ENCODE results near the gene GAS2L1. TPM values are rescaled to one million over a fixed set of nuclear protein-coding genes. Genes with fewer than 3 reads are reported as not detected.
A peak's percentile ranks its signal among the peaks of the same experiment; 100 is the strongest.

Gene GAS2L1
- polyA plus RNA-seq, 1 donor (not counting 4 experiments of a cell fraction or from before 2014, with no cell fraction given) = 11.3 TPM

- dilution Hi-C loops (cut with MboI; ENCODE audit: extremely low pct_ligation_motif_present, low sequenced_read_pairs) = no loop called here
- Histone ChIP-seq H4K20me1 (ENCODE audit: control insufficient read depth, extremely low read depth, insufficient read depth, low read length) (peaks cover 7% of the 10 kb centered on the region), H3K9ac (ENCODE audit: control insufficient read depth, extremely low read depth, insufficient read depth, low read length) (no peak overlapping the region), H3K4me2 (ENCODE audit: control insufficient read depth, extremely low read depth, insufficient read depth, low read depth, low read length) (no peak overlapping the region), H3K9me3 (ENCODE audit: control insufficient read depth, low read depth, low read length) (no peaks in the 10 kb centered on the region), H3K4me1 (ENCODE audit: control insufficient read depth, extremely low read depth, insufficient read depth, low read length) (peaks cover 38% of the 10 kb centered on the region), H3K9me1 (ENCODE audit: control insufficient read depth, extremely low read depth, insufficient read depth, low read length) (no peaks in the 10 kb centered on the region), H3K27me3 (ENCODE audit: control insufficient read depth, extremely low read depth, insufficient read depth, low read length) (peaks cover 42% of the 10 kb centered on the region), H3K79me2 (ENCODE audit: control insufficient read depth, insufficient read depth, low read length) (peaks cover 15% of the 10 kb centered on the region), H3K36me3 (ENCODE audit: control insufficient read depth in 2 of 2, extremely low read depth in 1 of 2, insufficient read depth in 2 of 2, low read length in 2 of 2) (peaks cover 5 to 20% of the 10 kb centered on the region in 2 experiments), H3K27ac (ENCODE audit: control insufficient read depth, insufficient read depth, low read length) (no peak overlapping the region), H2AFZ (ENCODE audit: control insufficient read depth, low read length) (no peak overlapping the region), H3K4me3 (ENCODE audit: control insufficient read depth in 2 of 3, extremely low read depth in 1 of 3, insufficient read depth in 2 of 3, low read depth in 1 of 3, low read length in 3 of 3) (no peak overlapping the region)
- FAIRE-seq (no peak), DNase-seq (ENCODE audit: low read depth, low spot score) (no peak)
- no peak for TF ChIP-seq EZH2 (IDR thresholded peaks at IDR 0.05; ENCODE audit: low read length)
- TF ChIP-seq, protein P1, sequence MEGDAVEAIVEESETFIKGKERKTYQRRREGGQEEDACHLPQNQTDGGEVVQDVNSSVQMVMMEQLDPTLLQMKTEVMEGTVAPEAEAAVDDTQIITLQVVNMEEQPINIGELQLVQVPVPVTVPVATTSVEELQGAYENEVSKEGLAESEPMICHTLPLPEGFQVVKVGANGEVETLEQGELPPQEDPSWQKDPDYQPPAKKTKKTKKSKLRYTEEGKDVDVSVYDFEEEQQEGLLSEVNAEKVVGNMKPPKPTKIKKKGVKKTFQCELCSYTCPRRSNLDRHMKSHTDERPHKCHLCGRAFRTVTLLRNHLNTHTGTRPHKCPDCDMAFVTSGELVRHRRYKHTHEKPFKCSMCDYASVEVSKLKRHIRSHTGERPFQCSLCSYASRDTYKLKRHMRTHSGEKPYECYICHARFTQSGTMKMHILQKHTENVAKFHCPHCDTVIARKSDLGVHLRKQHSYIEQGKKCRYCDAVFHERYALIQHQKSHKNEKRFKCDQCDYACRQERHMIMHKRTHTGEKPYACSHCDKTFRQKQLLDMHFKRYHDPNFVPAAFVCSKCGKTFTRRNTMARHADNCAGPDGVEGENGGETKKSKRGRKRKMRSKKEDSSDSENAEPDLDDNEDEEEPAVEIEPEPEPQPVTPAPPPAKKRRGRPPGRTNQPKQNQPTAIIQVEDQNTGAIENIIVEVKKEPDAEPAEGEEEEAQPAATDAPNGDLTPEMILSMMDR (optimal IDR thresholded peaks at IDR 0.05 in 1 of 3, IDR thresholded peaks at IDR 0.05 in 1 of 3, conservative IDR thresholded peaks at IDR 0.05 in 1 of 3; ENCODE audit: extremely low read depth in 1 of 3, insufficient read depth in 2 of 3, low read length in 3 of 3) = peak; percentile 69 to 83 (median 77)
Measured at GRCh38 chr22:29313126-29313575, 6.7 kb downstream of the GAS2L1 start.

GRCh38 chr22:29313576-29314466 lies 7.4 kb downstream of the GAS2L1 start:
- Histone ChIP-seq H2AFZ (ENCODE audit: control insufficient read depth, low read length) (no peak overlapping the region), H3K36me3 (ENCODE audit: control insufficient read depth in 2 of 2, extremely low read depth in 1 of 2, insufficient read depth in 2 of 2, low read length in 2 of 2) (peaks cover 5 to 20% of the 10 kb centered on the region in 2 experiments), H3K27ac (ENCODE audit: control insufficient read depth, insufficient read depth, low read length) (no peak overlapping the region), H3K9me3 (ENCODE audit: control insufficient read depth, low read depth, low read length) (no peaks in the 10 kb centered on the region), H4K20me1 (ENCODE audit: control insufficient read depth, extremely low read depth, insufficient read depth, low read length) (peaks cover 7% of the 10 kb centered on the region), H3K4me3 (ENCODE audit: control insufficient read depth in 2 of 3, extremely low read depth in 1 of 3, insufficient read depth in 2 of 3, low read depth in 1 of 3, low read length in 3 of 3) (no peak overlapping the region), H3K9me1 (ENCODE audit: control insufficient read depth, extremely low read depth, insufficient read depth, low read length) (no peaks in the 10 kb centered on the region), H3K79me2 (ENCODE audit: control insufficient read depth, insufficient read depth, low read length) (peaks cover 15% of the 10 kb centered on the region), H3K9ac (ENCODE audit: control insufficient read depth, extremely low read depth, insufficient read depth, low read length) (no peak overlapping the region), H3K4me2 (ENCODE audit: control insufficient read depth, extremely low read depth, insufficient read depth, low read depth, low read length) (peak overlapping the region; percentile 8), H3K27me3 (ENCODE audit: control insufficient read depth, extremely low read depth, insufficient read depth, low read length) (peaks cover 42% of the 10 kb centered on the region), H3K4me1 (ENCODE audit: control insufficient read depth, extremely low read depth, insufficient read depth, low read length) (peaks cover 31% of the 10 kb centered on the region)
- no peak for TF ChIP-seq EZH2 (IDR thresholded peaks at IDR 0.05; ENCODE audit: low read length)
- TF ChIP-seq, protein P1 (optimal IDR thresholded peaks at IDR 0.05 in 1 of 3, IDR thresholded peaks at IDR 0.05 in 1 of 3, conservative IDR thresholded peaks at IDR 0.05 in 1 of 3; ENCODE audit: extremely low read depth in 1 of 3, insufficient read depth in 2 of 3, low read length in 3 of 3) = no peak
- dilution Hi-C loops (cut with MboI; ENCODE audit: extremely low pct_ligation_motif_present, low sequenced_read_pairs) = no loop called here
- no peak for DNase-seq (ENCODE audit: low read depth, low spot score)
- no peak for FAIRE-seq
